SH-SY5Y (cell line): ENCODE results near the gene FOXF1.

ENCODE experiments used
- GATA2 ChIP-seq: IDR thresholded peaks from 2 replicates; pipeline ENCODE4 v1.6.1; 2011; ENCODE audit warnings: mild to moderate bottlenecking, low read depth, low read length
- GATA3 ChIP-seq: IDR thresholded peaks from 2 replicates; pipeline ENCODE4 v1.6.1; 2011; ENCODE audit warnings: low read depth, mild to moderate bottlenecking, low read length, moderate library complexity

The FOXF1 gene

DNA sequence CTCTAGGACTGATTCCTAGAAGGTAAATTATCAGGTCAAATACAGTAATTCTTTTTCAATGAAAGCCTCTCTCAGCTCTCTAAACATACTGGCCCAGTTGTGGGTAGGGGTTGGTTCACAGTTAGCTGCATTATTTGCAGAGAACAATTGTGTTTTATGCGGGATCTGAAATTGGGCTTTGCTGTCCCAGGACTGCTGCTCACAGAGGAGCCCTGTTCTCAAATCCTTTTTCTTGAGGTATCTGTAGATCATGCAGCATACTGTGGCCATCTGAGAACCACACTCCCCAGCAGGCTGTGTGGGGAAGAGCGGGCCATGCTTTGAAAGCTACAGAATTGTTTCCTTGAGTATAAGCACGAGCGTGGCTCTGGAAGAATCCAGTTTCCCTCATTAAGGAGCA is 27.2 kb downstream of the FOXF1 start:
- no peak for TF ChIP-seq GATA2
- no peak for TF ChIP-seq GATA3

DNA sequence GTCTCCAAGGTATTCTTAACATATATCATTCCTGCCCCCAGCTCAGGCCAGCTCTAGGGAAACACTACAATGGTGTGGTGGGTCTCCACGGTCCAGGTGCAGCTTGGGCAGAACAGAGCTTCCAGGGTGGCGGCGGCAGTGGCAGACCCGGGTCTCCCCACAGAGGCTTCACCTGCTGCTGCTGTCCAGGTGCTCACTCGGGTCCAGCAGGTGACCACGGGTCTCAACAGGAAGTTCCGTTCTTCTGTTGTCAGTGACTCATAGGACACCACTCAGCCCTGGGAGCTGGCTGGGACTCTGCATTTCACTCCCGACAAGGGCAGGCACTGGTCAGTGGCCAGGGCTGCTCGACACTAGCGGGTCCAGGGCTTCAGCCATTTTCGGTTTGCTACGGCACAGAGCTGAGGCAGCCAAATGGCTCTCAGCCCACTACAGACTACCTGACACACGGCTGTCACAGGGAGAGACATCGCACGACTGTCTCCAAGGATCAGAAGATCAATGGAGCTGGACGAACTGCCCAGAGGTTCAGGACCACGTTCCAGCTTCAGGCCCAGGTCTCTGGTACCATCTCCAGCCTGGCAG is 28.0 kb downstream of the FOXF1 start:
- no peak for TF ChIP-seq GATA2
- no peak for TF ChIP-seq GATA3

DNA sequence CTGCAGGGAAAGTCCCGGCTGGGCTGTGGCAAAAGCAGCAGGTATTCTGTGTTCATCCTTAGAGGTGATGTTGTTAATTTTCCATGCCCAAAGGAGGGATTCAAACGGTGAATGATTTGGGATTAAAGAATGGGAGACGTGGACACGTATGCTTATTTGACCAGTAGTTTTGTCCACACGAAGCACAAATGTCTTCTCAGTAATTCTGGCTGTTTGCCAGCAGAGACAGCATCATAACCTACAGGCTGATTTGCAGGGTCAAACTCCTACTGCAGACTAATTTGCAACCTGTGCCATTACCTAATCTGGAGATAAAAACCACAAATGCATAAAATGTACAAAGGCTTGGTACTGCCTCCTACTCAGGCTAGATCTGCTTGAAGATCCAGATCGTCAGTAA is 30.6 kb downstream of the FOXF1 start:
- TF ChIP-seq GATA3 (no peak), GATA2 (no peak)

DNA sequence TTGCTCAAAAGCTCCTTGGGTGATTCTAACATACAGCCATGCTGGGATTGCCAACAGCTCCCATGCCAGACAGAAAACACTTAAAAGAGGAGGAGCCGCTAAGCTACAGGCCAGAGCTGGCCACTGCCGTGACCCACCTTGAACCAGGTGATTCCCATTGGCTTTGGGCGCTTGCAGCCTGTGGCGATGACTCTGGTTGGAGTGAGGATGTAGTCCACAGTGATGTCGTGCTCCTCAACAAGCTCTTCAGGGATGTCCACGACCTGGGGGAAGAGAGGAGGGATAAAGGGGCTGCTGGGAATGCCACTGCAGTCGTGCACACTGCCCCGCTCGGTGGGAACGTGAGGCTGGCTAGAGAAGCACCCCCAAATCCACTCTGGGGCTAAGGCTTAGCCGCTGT is 31.2 kb downstream of the FOXF1 start:
- TF ChIP-seq GATA2 (no peak), GATA3 (no peak)

DNA sequence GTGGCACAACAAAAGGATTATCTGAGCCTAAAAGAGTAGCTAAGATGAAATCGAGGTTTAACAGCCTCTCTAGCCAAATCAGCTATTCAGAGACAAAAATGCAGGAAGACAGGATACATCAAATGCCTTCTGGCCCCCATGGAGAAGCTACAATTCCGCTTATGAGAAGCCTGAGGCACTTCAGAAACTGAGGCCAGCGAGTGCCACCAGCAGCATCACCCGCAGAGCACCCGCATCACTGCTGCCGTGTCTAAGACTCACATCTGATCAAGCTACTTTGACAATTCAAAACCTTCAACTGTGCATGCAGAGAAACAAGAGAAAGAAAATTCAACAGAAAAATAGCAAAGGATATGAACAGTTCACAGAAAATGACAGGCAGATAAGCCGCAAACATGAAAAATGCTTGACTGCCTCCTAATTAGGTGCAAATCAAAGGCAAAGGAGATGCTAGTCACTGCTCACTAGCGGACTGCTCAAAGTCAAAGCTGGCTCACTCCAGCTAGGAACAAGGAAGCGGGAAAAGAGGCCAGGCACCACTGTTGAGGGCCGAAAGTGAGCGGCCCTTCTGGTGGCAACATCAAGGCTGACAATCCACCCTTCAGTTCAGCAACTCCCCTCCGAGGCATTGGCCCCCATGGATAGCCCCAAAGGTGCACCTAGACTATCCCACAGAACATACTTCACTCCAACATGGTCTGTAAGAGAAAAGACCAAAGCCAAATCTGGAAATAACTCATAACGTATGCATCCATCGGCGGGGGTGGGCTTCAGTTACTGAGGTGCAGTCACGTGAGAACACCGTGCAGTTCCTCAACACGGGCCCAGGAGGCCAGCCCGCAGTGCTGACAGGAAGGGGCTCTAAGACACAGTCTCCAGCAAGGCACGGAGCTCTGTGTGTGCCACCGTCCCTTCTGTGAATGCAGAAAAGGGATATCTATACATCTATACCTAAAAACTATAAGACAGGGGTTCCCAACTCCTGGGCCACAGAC is 32.7 kb downstream of the FOXF1 start:
- no peak for TF ChIP-seq GATA3
- TF ChIP-seq GATA2, result no peak

DNA sequence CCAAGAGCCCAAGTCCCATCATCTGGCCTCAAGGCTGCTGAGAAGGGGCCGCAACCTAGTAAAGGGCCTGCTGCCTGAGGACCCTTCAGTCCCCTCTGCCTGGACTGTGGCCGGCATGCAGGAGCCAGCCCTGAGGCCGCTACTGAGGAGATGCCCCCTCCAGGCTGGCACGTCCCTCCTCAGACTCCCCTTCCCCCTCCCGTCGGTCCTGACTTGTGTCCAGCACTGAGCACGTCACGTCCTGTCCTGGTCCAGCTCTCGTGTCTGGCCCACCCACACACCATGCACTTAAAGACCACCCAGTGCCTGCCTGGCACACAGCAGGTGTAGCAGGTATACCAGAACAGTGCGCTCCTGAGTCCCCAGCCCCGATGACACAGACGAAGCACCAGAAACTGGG is 35.2 kb downstream of the FOXF1 start:
- TF ChIP-seq GATA3 (no peak), GATA2 (no peak)

DNA sequence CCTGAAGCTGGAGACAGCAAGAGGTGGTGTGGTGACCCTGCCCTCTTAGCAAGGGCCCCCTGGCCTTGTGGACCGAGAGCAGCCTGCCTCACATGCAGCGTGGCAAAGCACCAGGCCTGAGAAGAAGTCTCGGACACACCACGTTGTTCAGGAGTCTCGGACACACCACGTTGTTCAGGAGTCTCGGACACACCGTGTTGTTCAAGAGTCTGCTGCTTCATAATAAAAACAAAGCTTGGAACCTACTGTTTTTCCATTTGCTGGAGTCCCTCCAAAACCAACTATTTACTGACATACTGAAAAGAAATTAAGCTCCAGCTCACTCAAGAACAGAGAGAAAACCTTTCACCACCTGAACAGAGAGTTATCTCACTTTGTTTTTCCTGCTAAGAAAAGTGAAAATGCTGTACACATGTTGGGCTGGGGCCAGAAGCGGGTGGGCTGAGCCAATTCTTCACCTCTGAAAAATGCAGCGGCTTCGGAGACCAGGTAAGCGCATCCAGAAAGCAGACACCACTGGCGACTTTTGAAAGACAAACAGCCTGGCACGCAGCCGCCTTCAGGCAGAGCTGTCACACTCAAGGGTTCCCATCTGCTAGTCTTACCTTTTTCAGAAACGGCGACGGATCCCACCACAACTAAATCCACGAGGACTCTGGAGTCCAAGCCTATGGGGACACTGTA is 35.8 kb downstream of the FOXF1 start:
- TF ChIP-seq GATA2, result no peak
- TF ChIP-seq GATA3, result no peak

DNA sequence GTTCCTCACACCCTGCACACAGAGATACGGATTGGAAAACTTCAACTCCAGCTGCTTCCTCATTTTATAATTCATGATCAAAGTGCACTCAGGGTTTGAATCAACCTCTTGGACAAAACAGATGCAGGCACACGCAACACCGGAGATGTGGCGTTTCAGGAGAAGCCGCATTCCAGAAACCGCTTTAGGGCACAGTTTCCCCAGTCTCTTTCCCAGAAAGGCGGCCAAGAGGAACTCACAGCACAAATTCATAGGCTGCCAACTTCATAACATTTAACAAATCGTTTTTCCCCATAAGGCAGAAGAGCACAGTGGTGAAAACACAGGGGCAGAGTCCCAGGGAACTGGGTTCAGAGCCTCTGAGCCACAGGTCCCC is 36.3 kb downstream of the FOXF1 start:
- no peak for TF ChIP-seq GATA3
- TF ChIP-seq GATA2, result no peak

DNA sequence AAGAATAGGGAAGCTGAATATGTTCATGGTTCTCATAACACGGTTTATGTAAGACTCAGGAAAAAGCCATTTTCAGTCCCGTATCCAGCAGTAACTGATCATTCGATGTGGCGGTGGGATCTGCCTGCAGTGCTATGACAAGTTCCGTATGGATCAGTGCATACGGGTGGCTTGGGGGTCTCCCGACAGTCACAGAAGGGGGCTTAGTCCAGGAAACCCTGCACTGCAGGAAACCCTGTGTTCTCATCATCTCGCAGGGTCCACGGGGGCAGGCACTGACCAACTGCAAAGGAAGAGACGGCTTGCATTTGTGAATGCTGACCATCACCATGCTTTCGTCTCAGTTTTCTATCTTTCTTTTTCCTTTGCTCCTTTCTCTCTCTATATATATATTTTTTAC is 37.0 kb downstream of the FOXF1 start:
- TF ChIP-seq GATA3 (no peak), GATA2 (no peak)

DNA sequence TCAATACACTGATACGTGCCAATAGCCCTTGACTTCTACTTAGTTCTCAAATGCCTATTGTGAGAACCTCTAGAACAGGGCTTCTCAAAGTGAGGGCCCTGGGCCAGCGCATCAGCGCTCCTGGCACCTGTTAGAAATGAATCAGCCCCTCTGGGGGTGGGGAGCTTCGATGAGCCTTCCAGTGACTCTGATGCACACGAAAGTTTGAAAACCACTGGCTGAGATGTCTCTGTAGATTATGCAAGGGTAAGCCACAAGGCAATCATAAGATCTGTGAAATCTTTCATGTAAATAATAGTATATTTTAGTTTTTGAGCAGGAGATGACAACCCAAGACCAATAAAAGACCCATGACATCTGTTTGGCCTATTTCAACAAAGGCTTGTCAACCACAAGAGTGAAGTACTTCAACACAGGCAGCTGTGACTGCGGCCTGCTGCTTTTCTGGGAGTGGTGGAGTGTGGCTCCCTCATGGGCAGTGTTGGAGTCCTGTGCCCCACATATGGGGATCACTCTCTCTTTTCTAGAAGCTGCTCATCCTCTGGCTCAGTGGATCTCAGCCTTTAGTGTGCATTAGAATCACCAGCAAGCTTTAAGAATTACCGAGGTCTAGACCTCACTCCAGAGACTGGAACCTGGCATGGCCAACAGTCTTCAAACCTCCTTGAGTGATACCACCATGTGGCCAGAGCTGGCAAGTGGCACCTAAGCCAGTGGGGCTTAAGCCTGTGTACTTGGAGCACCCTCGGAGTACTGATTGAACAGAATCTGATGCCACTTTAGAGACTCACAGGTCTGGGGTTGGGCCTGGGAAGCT is 39.0 kb downstream of the FOXF1 start:
- TF ChIP-seq GATA3, result no peak
- TF ChIP-seq GATA2, result no peak

DNA sequence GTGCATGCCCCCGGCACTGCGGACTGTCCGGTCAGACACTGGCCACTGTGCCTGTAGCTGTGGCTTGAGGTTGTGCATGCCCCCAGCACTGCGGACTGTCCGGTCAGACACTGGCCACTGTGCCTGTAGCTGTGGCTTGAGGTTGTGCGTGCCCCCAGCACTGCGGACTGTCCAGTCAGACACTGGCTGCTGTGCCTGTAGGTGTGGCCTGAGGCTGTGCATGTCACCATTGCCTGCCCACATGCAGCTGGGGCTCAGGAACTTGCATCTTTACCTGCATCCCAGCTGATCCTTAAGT is 39.5 kb downstream of the FOXF1 start:
- TF ChIP-seq GATA3 (no peak), GATA2 (no peak)

DNA sequence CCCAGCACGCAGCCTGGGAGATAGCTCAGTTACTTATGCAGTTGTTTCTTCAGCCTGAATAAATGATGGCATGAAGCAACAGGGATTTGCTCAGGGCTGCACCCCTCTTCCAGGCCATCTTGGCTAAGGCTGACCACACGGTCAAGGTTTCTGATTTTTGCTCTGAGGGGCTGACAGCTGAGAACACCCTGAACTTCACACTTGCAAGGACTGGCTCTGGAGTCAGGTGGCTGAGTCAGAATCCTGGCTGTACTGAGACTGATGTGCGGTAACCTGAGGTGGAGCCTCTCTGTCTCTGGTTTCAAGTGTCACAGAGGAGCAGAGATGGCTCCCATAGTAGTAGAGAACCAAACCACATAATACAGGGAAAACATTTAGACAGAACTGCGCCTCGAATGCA is 40.0 kb downstream of the FOXF1 start:
- TF ChIP-seq GATA3, result no peak
- TF ChIP-seq GATA2, result no peak

DNA sequence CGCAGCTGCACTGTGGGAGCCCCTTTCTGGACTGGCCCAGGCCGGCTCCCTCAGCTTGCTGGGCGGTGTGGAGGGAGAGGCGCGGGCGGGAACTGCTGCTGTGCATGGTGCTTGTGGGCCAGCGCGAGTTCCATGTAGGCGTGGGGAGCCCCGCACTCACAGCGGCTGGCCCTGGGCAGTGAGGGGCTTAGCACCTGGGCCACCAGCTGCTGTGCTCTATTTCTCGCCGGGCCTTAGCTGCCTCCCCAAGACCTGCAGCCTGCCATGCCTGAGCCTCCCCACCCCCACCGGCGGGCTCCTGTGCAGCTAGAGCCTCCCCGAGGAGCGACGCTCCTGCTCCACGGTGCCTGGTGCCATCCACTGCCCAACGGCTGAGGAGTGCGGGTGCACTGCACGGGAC is 43.0 kb downstream of the FOXF1 start:
- no peak for TF ChIP-seq GATA2
- no peak for TF ChIP-seq GATA3

DNA sequence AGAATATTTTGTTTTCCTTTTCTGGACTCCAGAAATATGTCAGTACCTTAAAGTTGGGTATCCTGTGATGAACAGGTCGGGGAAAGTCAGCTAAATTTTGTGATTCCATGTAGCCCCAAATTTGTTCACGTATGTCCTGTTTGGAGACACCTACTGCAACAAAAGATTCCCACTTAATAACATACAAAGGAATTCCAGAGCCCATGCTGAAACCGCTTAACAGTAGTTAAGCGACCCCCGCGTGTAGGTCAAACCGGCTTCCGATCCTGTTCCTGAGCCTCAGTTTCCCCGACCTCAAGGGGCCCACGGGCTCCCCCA is 44.2 kb downstream of the FOXF1 start:
- no peak for TF ChIP-seq GATA2
- no peak for TF ChIP-seq GATA3
